Uterine smooth muscle cell (primary cell): ENCODE results near the gene PIGH. TPM values are rescaled to one million over a fixed set of nuclear protein-coding genes. Genes with fewer than 3 reads are reported as not detected.

Source experiments
- total RNA-seq: library from RNA; depleted of rRNA; stranded (reverse); fragments of >200 nt; gene quantifications from 2 replicates; pipeline ENCODE4 v1.2.3, GENCODE V29; 2014

The PIGH gene
- total RNA-seq: 9.2 and 12.2 TPM in 2 replicates

GRCh38 chr14:67599698-67600561 lies at the start of gene PIGH:
Gene PIGH, minus strand, starts transcription at chr14:67600268. Its CDS starts 65 bp downstream, at chr14:67600203.

GRCh38 chr14:67619446-67620216 lies 19.6 kb upstream of the PIGH start, which contains the start of gene ARG2:
Gene ARG2, plus strand, starts transcription at chr14:67619920. Its CDS starts 58 bp downstream, at chr14:67619978.

Other genes with a start within 250 kb of the PIGH start
- gene ATP6V1D, start 240.5 kb downstream of the PIGH start, total RNA-seq: 133 and 147 TPM in 2 replicates
- 179 and 369 TPM in 2 replicates for gene EIF2S1, start 239.9 kb downstream of the PIGH start, total RNA-seq
- gene PLEK2, start 188.1 kb downstream of the PIGH start, total RNA-seq: 8.7 and 38.8 TPM in 2 replicates
- gene TMEM229B, start 111.5 kb downstream of the PIGH start, total RNA-seq: 0.33 and 0.62 TPM in 2 replicates
- gene PLEKHH1, start 67.0 kb downstream of the PIGH start, total RNA-seq: 0.62 and 0.77 TPM in 2 replicates
- 3.5 and 5.6 TPM in 2 replicates for gene ARG2, start 19.7 kb upstream of the PIGH start, total RNA-seq
- 50.9 and 63.9 TPM in 2 replicates for gene VTI1B, start 74.4 kb upstream of the PIGH start, total RNA-seq
- gene RDH11, start 95.5 kb upstream of the PIGH start, total RNA-seq: 196 and 238 TPM in 2 replicates
- under 0.01 TPM in 1 of 2 replicates, not detected in the other for gene RDH12, start 101.6 kb upstream of the PIGH start, total RNA-seq
- 19.6 and 20.7 TPM in 2 replicates for gene ZFYVE26, start 216.3 kb upstream of the PIGH start, total RNA-seq
- gene RAD51B, start 219.5 kb upstream of the PIGH start, total RNA-seq: 21.1 and 27.2 TPM in 2 replicates